Aorta (tissue), 5 donors: ENCODE results near the gene INTS3. TPM values are rescaled to one million over a fixed set of nuclear protein-coding genes. Genes with fewer than 3 reads are reported as not detected.
A peak's percentile ranks its signal among the peaks of the same experiment; 100 is the strongest.

Experiments used
- ATAC-seq: fragments of 200-7000 bp; cut with Tn5 transposase; one replicate; pipeline ENCODE4 v1.9.1; 2022; ENCODE audit warnings: moderate library complexity; ENCODE audit not compliant: low FRiP score
- DNase-seq, 2 donors: peaks; one replicate each; pipeline ENCODE4 v3.0.0-alpha.2; 2020
- H3K27ac ChIP-seq, 2 donors: one replicate each; pipeline ENCODE4 v1.5.1; 2013; ENCODE audit warnings: low read length in 2 of 2, mild to moderate bottlenecking in 2 of 2, moderate library complexity in 2 of 2, control low read depth in 1 of 2, inconsistent platforms in 1 of 2, low read depth in 1 of 2
- H3K27me3 ChIP-seq, 2 donors: one replicate each; pipeline ENCODE4 v1.6.1; 2013; ENCODE audit warnings: control low read depth in 1 of 2, low read length in 1 of 2, mild to moderate bottlenecking in 1 of 2, moderate library complexity in 1 of 2; ENCODE audit not compliant: insufficient read depth in 2 of 2, control insufficient read depth in 1 of 2
- H3K36me3 ChIP-seq, 2 donors: one replicate each; pipeline ENCODE4 v1.6.1; 2013; ENCODE audit warnings: control low read depth in 1 of 2, low read length in 1 of 2, mild to moderate bottlenecking in 1 of 2; ENCODE audit not compliant: insufficient read depth in 2 of 2, control insufficient read depth in 1 of 2
- H3K4me1 ChIP-seq, 2 donors: one replicate each; pipeline ENCODE4 v1.6.1; 2013; ENCODE audit warnings: low read length in 2 of 2, control low read depth in 1 of 2, mild to moderate bottlenecking in 1 of 2, moderate library complexity in 1 of 2; ENCODE audit not compliant: insufficient read depth in 2 of 2, control insufficient read depth in 1 of 2
- H3K4me3 ChIP-seq, 2 donors: one replicate each; pipeline ENCODE4 v1.5.1; 2013; ENCODE audit warnings: low read length in 2 of 2, control low read depth in 1 of 2, mild to moderate bottlenecking in 1 of 2
- H3K9me3 ChIP-seq: one replicate; pipeline ENCODE4 v1.6.1; 2013; ENCODE audit warnings: mild to moderate bottlenecking, low read length; ENCODE audit not compliant: control insufficient read depth
- WGBS, 2 donors: extraction: QIAGEN DNeasy Blood & Tissue Kit; methylation state at CpG; one replicate each; pipeline ENCODE4 v1.1.7; 2013; 5-methylcytosine and 5-hydroxymethylcytosine counted together
- intact Hi-C, 2 donors: fragments of 100-400 bp; cut with DNase I; formaldehyde crosslinking; loops; one replicate each; pipeline versions ENCODE4 v1.14.2 to v1.15.0; 2022
- polyA plus RNA-seq, 2 donors: library from polyadenylated mRNA; stranded (reverse); fragments of 200-250 nt; gene quantifications; one replicate each; pipeline ENCODE4 v1.2.3, GENCODE V29; 2013
- total RNA-seq, 2 donors: library from RNA; stranded (reverse); fragmentation: NEBNext Ultra II Directional; extraction: Animal tissue kit (Norgen Biotek cat#: 25700); gene quantifications; one replicate each; pipeline ENCODE4 v1.2.1, GENCODE V29; 2021
- donor health status: healthy with polysubstance abuse.
- donor health status: Bipolar disorder and iron deficiency.
- donor health status: DM: no; HTN: no; CAD: no.
- donor health status: DM: no; HTN: no; CAD: no.
- donor health status: DM: yes; HTN: yes; CAD: no.

Gene INTS3
- total and polyA plus RNA-seq, 4 donors, result 10.9 to 101 (median 64.4) TPM

- no peak for DNase-seq
- H3K27me3 ChIP-seq, result no peaks in the 10 kb centered on the region
- no peak for ATAC-seq
- 74 to 77% methylated on average over 9 of the region's 9 CpGs for WGBS, 2 donors
- no peak overlapping the region for H3K4me3 ChIP-seq
- intact Hi-C loops, result loop anchor here in 1 of 2 donors (10.0 kb wide), 1 partner anchor 1181 kb away; the partner anchor contains the start of genes CKS1B and SHC1
- no peak overlapping the region for H3K27ac ChIP-seq
- H3K36me3 ChIP-seq, result no peaks in the 10 kb centered on the region
- H3K9me3 ChIP-seq, result no peaks in the 10 kb centered on the region
- H3K4me1 ChIP-seq, result no peaks in the 10 kb centered on the region
These were observed 65.6 kb downstream of the INTS3 start for GRCh38 chr1:153793261-153793972.

GRCh38 chr1:153793973-153794615 lies 66.2 kb downstream of the INTS3 start:
- 77 to 82% methylated on average over 11 to 12 of the region's 12 CpGs for WGBS, 2 donors
- H3K4me3 ChIP-seq, result no peak overlapping the region
- intact Hi-C loops, result loop anchor here in 1 of 2 donors (10.0 kb wide), 1 partner anchor 1181 kb away; the partner anchor contains the start of genes CKS1B and SHC1
- H3K27ac ChIP-seq, result no peak overlapping the region
- ATAC-seq (no peak), DNase-seq (no peak)
- H3K9me3 ChIP-seq, result no peaks in the 10 kb centered on the region
- no peaks in the 10 kb centered on the region for H3K4me1 ChIP-seq
- H3K36me3 ChIP-seq, result no peaks in the 10 kb centered on the region
- H3K27me3 ChIP-seq, result no peaks in the 10 kb centered on the region

DNA sequence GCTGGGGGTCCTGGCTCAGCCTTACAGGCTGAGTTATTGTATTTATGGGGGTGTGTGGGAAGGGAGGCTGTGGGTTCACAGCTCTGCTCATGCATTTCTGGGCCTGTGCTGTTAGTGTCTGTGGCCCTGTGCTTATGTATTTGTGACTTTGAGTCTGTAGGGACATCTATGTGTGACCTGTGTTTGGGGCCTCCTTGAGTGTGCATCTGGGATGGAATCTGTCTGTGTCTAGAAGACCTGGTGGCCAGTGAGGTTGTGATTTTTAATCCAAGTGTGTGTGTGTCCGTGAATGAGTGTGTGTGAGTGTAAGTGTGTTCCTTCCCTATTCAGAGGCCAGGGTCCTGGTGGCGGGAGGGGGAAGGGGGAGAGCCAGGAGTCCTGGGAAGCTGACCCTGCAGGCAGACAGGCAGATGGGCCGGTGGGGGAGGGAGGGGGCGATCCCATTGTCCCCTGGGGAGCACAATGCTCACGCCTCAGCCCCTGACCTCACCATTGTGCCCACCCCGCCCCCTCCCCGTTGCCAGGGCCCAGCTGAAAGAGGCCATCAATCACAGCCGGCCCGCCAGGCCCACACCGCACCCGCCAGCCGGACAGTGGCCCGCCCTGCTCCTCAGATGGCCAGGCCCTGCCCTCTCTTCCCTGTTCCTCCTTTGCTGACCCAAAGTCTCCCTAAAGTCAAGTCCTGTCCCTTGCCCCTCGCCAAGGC lies 66.9 kb downstream of the INTS3 start:
- WGBS, 2 donors, result 51 to 60% methylated on average over 12 to 14 of the region's 14 CpGs
- no peaks in the 10 kb centered on the region for H3K9me3 ChIP-seq
- no peak overlapping the region for H3K27ac ChIP-seq
- no peaks in the 10 kb centered on the region for H3K36me3 ChIP-seq
- H3K4me3 ChIP-seq, result no peak overlapping the region
- intact Hi-C loops, result loop anchor here (5.0 to 10.0 kb wide), 4 partner anchors 153 to 1180 kb away; partner anchors contain the start of genes CKS1B (in 1 of the 2), DENND4B (in 1 of the 2), HAX1 (in 1 of the 2) and RAB13 (in 1 of the 2)
- ATAC-seq (no peak), DNase-seq (peak in 1 of 2 donors; percentile 69)
- H3K4me1 ChIP-seq, result no peaks in the 10 kb centered on the region
- H3K27me3 ChIP-seq, result no peaks in the 10 kb centered on the region

DNA sequence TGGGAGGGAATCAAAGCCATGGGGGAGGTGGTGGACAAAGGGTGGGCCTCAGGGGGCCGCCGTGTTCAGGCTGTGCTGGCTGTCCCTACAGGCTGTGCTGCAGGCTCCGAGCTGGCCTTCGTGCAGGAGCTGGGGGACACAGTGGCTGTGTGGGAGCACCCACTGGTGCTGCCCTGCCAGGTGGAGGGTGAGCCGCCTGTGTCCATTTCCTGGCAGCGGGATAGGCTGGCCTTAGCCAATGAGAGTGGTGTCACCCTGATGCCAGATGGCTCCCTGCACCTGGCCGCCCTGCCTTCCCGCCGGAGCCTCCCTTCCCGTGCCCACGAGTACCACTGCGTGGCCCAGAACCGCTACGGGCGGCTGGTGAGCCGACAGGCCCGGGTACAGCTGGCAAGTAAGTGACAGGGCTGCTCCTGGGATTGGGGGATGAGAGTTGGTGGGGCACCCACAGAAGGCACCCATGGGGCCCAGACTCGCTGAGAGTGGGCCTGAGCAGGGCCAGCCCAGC lies 67.5 kb downstream of the INTS3 start:
- WGBS, 2 donors, result 72 to 73% methylated on average over 18 of the region's 18 CpGs
- no peaks in the 10 kb centered on the region for H3K27me3 ChIP-seq
- H3K4me1 ChIP-seq, result no peaks in the 10 kb centered on the region
- H3K27ac ChIP-seq, result no peak overlapping the region
- ATAC-seq (no peak), DNase-seq (peak in 1 of 2 donors; percentile 64)
- H3K9me3 ChIP-seq, result no peaks in the 10 kb centered on the region
- intact Hi-C loops, result loop anchor here (5.0 to 10.0 kb wide), 4 partner anchors 152 to 1179 kb away; partner anchors contain the start of genes CKS1B (in 1 of the 2), DENND4B (in 1 of the 2), HAX1 (in 1 of the 2) and RAB13 (in 1 of the 2)
- no peaks in the 10 kb centered on the region for H3K36me3 ChIP-seq
- H3K4me3 ChIP-seq, result no peak overlapping the region

DNA sequence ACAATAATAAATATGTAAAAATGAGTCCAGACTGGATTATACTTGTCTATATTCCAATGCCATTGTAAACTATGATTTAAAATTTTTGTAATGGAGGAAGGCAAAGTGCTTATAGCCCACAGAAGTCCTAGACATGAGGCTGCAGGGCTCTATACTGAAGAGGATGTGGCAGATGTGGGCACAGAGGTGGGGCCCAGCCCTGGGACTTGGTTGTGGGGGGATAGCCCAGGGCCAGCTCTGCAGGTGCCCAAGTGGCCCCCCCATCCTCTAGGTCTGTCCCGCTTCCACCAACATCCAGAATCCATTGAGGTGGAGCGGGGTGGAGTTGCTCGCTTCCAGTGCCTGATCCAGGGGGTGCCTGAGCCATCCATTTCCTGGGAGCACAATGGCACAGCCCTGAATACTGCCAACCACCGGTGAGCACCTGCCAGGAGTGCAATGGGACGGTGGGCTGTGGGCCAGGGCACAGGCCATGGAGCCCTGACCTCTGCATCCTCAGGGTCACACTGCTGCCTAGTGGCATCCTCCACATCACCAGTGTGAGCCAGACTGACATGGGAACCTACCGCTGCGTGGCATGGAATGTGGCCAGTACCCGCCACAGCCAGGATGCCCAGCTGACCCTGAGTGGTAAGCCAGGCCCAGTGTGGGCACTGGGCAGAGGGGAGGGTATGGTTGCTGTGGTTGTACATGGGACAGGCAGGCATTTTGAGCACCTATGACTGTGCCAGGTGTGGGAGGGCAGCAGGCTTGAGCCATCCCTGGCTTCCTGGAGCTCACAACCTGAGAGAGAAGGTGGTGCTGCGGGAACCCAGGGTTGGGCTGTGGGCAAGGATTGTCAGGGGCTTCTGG lies 68.3 kb downstream of the INTS3 start:
- H3K36me3 ChIP-seq, result no peaks in the 10 kb centered on the region
- no peaks in the 10 kb centered on the region for H3K27me3 ChIP-seq
- no peak overlapping the region for H3K27ac ChIP-seq
- H3K4me3 ChIP-seq, result no peak overlapping the region
- WGBS, 2 donors, result 80 to 85% methylated on average over 9 of the region's 9 CpGs
- ATAC-seq, result no peak
- no peaks in the 10 kb centered on the region for H3K9me3 ChIP-seq
- DNase-seq, result no peak
- no peaks in the 10 kb centered on the region for H3K4me1 ChIP-seq
- intact Hi-C loops, result loop anchor here (2.0 to 10.0 kb wide), 5 partner anchors 151 to 1179 kb away; partner anchors contain the start of genes RAB13 (in 2 of the 2), CKS1B (in 1 of the 2), DENND4B (in 1 of the 2) and HAX1 (in 1 of the 2)

DNA sequence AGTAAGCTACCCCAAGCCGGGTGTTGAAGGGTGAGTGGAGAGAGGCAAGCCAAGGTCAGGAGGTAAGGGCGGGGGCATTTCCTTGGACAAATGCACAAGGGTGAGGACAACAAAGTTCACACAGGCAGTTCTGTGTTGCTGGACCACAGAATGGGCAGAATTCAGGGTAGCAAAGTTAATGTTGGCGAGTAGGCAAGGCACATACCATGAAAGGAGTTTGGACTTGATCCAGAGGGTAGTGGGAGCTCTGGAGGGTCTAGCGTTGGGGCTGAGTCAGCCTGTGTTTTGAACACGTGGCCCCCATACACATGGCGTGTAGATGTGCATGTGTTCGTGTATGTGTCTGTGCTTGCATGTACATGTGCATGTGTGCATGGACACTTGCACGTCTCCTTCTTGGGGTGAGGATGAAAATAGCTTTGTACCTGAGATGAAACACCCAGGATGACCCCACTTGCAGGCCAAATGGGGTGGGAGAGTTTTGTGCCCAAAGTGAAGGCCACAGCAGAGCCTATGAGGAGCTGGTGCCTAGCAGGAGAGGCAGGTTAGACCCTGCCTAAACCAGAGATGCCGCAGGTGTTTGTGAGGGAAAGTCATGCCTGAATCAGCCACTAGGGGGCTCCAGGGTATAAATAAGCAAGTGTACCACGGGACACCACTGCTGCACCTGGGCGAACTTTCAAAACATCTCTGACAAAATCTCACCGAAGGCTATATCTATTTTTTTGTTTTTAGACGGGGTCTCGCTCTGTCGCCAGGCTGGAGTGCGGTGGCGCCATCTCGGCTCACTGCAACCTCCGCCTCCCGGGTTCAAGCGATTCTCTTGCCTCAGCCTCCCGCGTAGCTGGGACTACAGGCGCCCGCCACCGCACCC lies 69.2 kb downstream of the INTS3 start:
- DNase-seq (peak; percentile 83 to 87), ATAC-seq (peak; percentile 71)
- no peaks in the 10 kb centered on the region for H3K9me3 ChIP-seq
- H3K27ac ChIP-seq, result no peak overlapping the region
- no peaks in the 10 kb centered on the region for H3K4me1 ChIP-seq
- 60 to 62% methylated on average over 26 of the region's 26 CpGs for WGBS, 2 donors
- no peak overlapping the region for H3K4me3 ChIP-seq
- H3K27me3 ChIP-seq, result no peaks in the 10 kb centered on the region
- intact Hi-C loops, result loop anchor here (2.0 to 10.0 kb wide), 5 partner anchors 150 to 1178 kb away; partner anchors contain the start of genes RAB13 (in 2 of the 2), CKS1B (in 1 of the 2), DENND4B (in 1 of the 2) and HAX1 (in 1 of the 2)
- H3K36me3 ChIP-seq, result no peaks in the 10 kb centered on the region

- DNase-seq, result no peak
- 42 to 46% methylated on average over 3 of the region's 3 CpGs for WGBS, 2 donors
- Histone ChIP-seq H3K27ac (no peak overlapping the region), H3K4me3 (no peak overlapping the region), H3K27me3 (no peaks in the 10 kb centered on the region), H3K4me1 (no peaks in the 10 kb centered on the region), H3K36me3 (no peaks in the 10 kb centered on the region), H3K9me3 (no peaks in the 10 kb centered on the region)
- intact Hi-C loops, result loop anchor here (5.0 to 10.0 kb wide), 4 partner anchors 149 to 1176 kb away; partner anchors contain the start of genes CKS1B (in 1 of the 2), DENND4B (in 1 of the 2), HAX1 (in 1 of the 2) and RAB13 (in 1 of the 2)
- ATAC-seq, result no peak
These were observed 70.6 kb downstream of the INTS3 start for GRCh38 chr1:153798468-153798780.
